Left colon (tissue), 2 donors: ENCODE data around the gene NR2F1-AS1. TPM values are rescaled to one million over a fixed set of nuclear protein-coding genes. Genes with fewer than 3 reads are reported as not detected.

Experiments
- ATAC-seq: fragments of 200-7000 bp; cut with Tn5 transposase; one replicate; pipeline ENCODE4 v1.9.1; 2020; ENCODE audit warnings: mild to moderate bottlenecking, moderate library complexity
- DNase-seq, 2 donors: peaks; one replicate each; pipeline ENCODE4 v3.0.0-alpha.2; 2020
- intact Hi-C, 2 donors: fragments of 100-400 bp; cut with DNase I in 1 of 2; cut with micrococcal nuclease in 1 of 2; formaldehyde crosslinking; loops; one replicate each; pipeline versions ENCODE4 v1.11.2 to v1.14.0; 2022; cut with DNase I, micrococcal nuclease
- long read RNA-seq: library from polyadenylated mRNA; unstranded; transcript quantifications from one replicate; pipeline ENCODE4 v2.0.0, GENCODE V29; 2021
- total RNA-seq, 2 donors: library from RNA; stranded (reverse); fragmentation: NEBNext Ultra II Directional; extraction: Animal tissue kit (Norgen Biotek cat#: 25700); gene quantifications; one replicate each; pipeline ENCODE4 v1.2.1, GENCODE V29; 2021
- donor health status: DM: no; HTN: no; CAD: no.
- donor health status: DM: yes; HTN: yes; CAD: no.

NR2F1-AS1 gene
- total RNA-seq, result 1 to 10 TPM; 2.2 to 3.2 TPM
- long read RNA-seq, partial matches to known transcripts, result 0 of 1 reads
- long read RNA-seq, other reads (novel, unspliced or antisense), result 0 of 1 reads

GRCh38 chr5:93580927-93581445 is at the start of gene NR2F1-AS1:
Gene NR2F1-AS1, minus strand, starts transcription at chr5:93581219.
- DNase-seq (no peak), ATAC-seq (peak; percentile 34)
- intact Hi-C loops, result loop anchor here in 1 of 2 donors (10.0 kb wide), 1 partner anchor 334 kb away; no protein-coding TSS in a partner anchor

- no peak for DNase-seq
- intact Hi-C loops, result no loop called here
- ATAC-seq, result no peak
These were observed 45.8 kb upstream of the NR2F1-AS1 start for GRCh38 chr5:93626801-93627200.

GRCh38 chr5:93623153-93623552 is 42.1 kb upstream of the NR2F1-AS1 start:
- intact Hi-C loops, result no loop called here
- DNase-seq (no peak), ATAC-seq (no peak)

GRCh38 chr5:93622240-93622885 is 41.3 kb upstream of the NR2F1-AS1 start:
- intact Hi-C loops, result no loop called here
- no peak for DNase-seq
- no peak for ATAC-seq

DNA sequence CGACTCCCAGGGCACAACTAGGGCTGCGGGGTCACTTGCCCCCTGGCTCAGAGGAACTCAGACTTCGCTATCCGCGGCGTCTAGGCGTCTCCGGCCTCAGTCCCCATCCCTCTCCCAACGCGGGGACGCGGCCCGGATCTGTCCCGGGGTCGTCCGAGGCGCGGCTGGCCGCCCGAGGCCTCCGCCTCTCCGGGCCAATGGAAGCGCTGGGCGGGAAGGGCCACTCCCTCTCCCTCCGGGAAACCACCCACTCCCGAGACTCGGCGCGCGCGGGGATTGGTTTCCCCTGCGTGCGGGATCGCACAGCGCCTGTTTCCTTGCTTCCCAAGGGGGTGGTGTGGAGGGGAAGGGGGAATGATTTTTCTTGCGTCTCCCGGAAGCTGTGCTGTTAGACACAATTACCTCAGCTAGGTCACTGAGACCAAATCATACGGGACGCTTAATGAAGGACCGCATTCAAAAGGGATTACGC is 40.3 kb upstream of the NR2F1-AS1 start:
- intact Hi-C loops, result no loop called here
- DNase-seq (peak; percentile 59 to 68), ATAC-seq (peak; percentile 74)

DNA sequence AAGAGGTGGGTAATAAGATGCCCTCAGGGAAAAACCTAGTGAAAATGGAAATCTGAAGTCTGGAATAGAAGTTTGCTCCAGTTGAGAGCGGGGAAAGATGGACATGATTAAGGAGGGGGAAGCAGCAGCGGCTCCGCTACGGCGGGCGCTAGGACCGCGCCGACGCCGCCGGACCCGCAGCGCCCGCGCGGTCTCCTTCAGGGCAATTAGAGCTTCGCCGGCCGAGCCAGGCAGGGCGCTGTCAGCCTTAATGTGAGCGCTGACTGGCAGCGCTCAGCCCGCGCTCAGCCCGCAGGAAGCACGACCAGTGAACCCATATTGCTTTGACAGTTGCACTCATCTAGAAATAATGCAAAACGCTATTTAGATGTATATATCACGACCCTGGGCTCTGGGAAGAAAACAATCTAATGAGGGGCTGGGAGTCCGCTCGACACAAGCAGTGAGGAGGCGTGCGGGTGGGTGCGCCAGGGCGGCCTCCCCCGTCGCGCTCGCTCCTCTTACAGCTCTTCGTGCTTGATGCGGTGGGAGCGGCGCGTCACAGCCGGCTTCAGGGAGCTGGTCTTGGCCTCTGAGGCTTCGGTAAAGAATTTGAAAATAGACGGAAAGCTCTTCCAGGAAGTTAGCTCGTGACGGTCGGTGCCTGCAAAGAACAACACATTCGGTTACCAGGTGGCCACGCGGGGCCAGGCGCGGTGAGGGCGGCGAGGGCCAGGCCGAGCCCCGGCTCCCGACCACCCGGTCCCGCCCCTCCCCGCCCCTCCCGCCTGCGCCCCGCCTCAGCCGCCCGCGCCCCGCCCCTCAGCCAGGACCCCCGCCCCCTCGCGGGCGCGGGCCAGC is 39.7 kb upstream of the NR2F1-AS1 start:
- intact Hi-C loops, result no loop called here
- ATAC-seq, result peak; percentile 98
- peak; percentile 51 to 77 for DNase-seq

DNA sequence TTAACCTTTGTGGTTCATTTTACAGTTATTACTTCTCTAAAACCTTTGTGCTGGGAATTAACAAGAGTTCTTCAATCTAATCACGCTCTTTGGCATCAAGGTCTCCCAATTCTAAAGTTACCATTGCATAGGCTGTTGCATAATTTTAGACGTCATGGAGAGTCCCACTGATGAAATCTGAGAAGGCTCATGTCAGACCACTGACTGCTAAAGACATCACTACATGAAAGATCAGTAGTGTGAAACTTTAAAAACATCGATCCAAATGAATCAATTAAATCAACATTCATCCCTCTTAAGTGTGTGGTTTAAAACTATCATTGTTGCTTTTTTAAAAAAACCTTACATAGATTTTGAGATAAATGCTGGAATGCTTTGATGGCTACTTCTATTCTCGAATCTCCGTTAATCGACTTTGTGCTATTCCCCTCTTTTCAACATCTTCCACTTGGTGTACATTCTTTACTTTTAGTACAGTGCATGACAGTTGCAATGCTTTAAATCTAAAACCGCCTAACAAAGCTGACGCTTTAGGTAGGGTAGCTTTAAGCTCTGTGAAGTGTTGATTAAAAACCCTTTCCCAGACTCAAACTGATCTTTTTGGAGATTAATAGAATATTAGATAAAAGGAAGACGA is 35.6 kb upstream of the NR2F1-AS1 start:
- ATAC-seq (no peak), DNase-seq (no peak)
- intact Hi-C loops, result no loop called here

GRCh38 chr5:93612855-93613243 is 31.8 kb upstream of the NR2F1-AS1 start:
- no peak for ATAC-seq
- intact Hi-C loops, result no loop called here
- no peak for DNase-seq

DNA sequence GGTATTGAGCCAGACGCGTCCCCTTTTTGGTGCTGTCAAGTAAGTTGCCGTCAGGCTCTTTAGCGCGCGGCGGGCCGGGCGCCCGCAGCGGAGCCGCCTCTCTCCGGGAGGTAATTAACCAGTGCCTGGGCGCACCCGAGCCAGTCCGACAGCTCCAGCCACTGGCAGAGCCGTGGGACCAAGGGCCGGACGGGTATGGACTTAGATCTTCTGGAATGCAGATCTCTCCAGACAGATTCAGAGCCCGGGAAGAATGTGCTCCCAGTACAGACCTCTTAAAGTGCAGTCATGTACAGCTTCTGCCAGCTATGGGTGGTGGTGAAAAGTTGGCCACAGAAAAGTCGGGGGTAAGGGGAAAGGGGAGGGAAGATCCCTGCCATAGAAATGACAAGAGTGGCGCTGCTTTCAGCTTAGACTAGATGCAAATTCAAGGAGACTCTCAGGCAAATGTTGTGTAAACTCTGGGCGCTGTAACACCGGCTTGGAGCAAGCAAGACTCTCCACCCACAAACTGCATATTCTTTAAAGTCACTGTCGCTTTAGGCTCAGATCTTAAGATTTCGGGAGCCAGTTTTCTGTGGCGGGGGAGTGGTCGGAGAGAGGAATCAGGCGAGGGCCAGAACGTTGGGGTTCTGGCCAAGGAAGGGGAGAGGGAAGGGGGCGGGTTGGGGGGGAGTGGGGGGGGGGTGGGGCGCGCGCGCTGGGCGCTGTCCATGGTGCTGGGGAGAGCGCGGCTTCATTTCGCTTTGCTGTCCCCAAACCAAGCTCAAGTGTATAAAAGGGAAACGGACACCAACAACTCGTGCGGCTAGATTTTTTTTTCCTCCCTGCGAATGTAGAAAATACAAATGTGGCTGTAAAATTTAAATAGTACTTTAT is 31.2 kb upstream of the NR2F1-AS1 start:
- no peak for DNase-seq
- intact Hi-C loops, result no loop called here
- peak; percentile 77 for ATAC-seq

GRCh38 chr5:93611273-93611975 is 30.4 kb upstream of the NR2F1-AS1 start:
- ATAC-seq (no peak), DNase-seq (no peak)
- intact Hi-C loops, result no loop called here

DNA sequence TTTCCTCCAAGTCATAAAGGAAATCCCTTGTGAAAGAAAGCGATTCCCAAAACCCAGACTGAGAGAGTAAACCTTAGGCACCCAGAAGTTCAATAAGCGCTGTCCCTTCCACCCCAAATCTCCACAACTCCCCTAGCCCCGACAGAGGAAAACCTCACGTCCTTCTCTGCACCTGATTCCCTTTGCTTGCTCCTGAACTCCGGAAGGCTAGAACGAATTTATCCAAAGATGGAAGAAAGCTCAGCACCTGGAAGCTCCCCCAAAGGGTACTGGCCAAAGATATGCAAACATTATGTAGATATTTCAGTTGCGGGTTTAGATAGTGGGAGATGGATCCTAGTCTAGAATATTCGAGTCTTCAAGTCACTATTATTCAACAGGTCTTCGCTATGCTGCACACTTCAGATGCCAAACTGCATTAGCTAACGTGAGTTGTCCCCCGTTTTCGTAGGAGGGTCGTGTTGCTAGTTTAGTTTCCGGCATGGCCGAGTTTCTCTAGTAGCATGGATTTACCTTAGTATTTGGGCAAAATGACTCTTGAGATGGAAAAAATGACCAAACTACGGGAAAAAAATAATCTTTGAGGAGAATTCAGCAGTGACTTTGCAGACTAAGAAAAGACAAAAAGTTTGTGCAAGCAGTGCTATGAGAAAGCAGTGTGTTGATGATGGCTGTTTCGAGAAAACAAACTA is 29.7 kb upstream of the NR2F1-AS1 start:
- no peak for DNase-seq
- intact Hi-C loops, result no loop called here
- ATAC-seq, result no peak

DNA sequence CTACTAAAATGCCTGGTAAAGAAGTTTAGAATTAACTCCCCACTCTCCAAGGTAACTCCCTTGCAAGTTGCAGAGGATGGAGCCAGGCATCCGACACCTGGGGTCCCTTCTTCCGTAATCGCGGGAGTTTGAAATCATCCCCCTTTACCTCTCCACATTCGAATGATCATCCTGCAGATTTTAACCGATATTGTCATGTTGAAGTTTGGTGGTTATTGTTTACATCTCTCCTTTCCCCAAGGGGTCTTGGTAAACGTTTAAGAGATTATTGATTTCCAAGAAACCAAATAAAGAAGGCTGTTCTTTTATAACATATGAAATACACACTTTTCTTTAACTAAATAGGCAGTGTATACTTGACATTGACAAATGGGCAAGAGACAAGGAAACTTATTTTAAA is 28.7 kb upstream of the NR2F1-AS1 start:
- no peak for DNase-seq
- ATAC-seq, result no peak
- intact Hi-C loops, result no loop called here

GRCh38 chr5:93608855-93609254 is 27.8 kb upstream of the NR2F1-AS1 start:
- no peak for ATAC-seq
- intact Hi-C loops, result no loop called here
- DNase-seq, result no peak

GRCh38 chr5:93607367-93608258 is 26.6 kb upstream of the NR2F1-AS1 start:
- intact Hi-C loops, result no loop called here
- no peak for DNase-seq
- peak; percentile 63 for ATAC-seq

DNA sequence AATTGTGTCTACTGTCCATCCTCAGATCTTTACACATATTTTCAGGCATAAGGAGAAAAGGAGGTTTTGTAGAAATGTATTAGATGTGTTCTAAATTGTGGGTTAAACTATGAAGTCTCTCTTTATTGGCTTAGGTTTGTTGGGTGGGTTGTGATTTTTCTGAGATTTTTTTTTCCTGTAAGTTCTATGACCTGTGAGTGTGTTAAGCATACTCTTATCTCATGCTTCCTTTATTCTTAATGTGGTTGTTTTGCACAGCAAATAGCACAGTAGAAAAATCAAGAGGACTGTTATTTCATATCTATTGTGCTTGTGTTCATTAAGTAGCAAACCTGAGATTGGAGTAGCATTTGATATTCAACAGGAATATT is 25.3 kb upstream of the NR2F1-AS1 start:
- ATAC-seq, result no peak
- no peak for DNase-seq
- intact Hi-C loops, result no loop called here
